Thymus (tissue), 11 donors: ENCODE results near the gene TSPEAR. TPM values are rescaled to one million over a fixed set of nuclear protein-coding genes. Genes with fewer than 3 reads are reported as not detected.
"Not testable (repeated sequence)": the region's sequence is repeated elsewhere in the genome, so short reads cannot be mapped to it uniquely, and the experiment has no call there.

Source experiments
- DNase-seq, 9 donors: peaks; one replicate each; pipeline ENCODE4 v3.0.0-alpha.2; 2013; ENCODE audit warnings: low spot score in 9 of 9, low read depth in 6 of 9, missing footprints in 1 of 9
- H3K27ac ChIP-seq, 2 donors: one replicate each; pipeline ENCODE4 v1.5.1; 2013; ENCODE audit warnings: control low read depth in 1 of 2, low read depth in 1 of 2, low read length in 1 of 2, mild to moderate bottlenecking in 1 of 2, moderate library complexity in 1 of 2
- H3K27me3 ChIP-seq, 2 donors: one replicate each; pipeline ENCODE4 v1.5.1; 2013; ENCODE audit warnings: low read length in 1 of 2; ENCODE audit not compliant: control insufficient read depth in 2 of 2, insufficient read depth in 1 of 2
- H3K36me3 ChIP-seq, 2 donors: one replicate each; pipeline ENCODE4 v1.5.1; 2013; ENCODE audit warnings: low read length in 1 of 2, mild to moderate bottlenecking in 1 of 2, moderate library complexity in 1 of 2; ENCODE audit not compliant: control insufficient read depth in 2 of 2, insufficient read depth in 2 of 2
- H3K4me1 ChIP-seq, 2 donors: one replicate each; pipeline ENCODE4 v1.5.1; 2013; ENCODE audit warnings: low read length in 2 of 2; ENCODE audit not compliant: control insufficient read depth in 2 of 2, insufficient read depth in 2 of 2
- H3K4me3 ChIP-seq, 2 donors: one replicate each; pipeline ENCODE4 v1.5.1; 2013; ENCODE audit warnings: low read length in 2 of 2, control low read depth in 1 of 2, mild to moderate bottlenecking in 1 of 2
- H3K9me3 ChIP-seq, 2 donors: one replicate each; pipeline ENCODE4 v1.5.1; 2013; ENCODE audit warnings: low read length in 1 of 2, mild to moderate bottlenecking in 1 of 2; ENCODE audit not compliant: control insufficient read depth in 2 of 2, insufficient read depth in 1 of 2
- WGBS: extraction: QIAGEN DNeasy Blood & Tissue Kit; methylation state at CpG from one replicate; pipeline ENCODE4 v1.1.7; 2013; 5-methylcytosine and 5-hydroxymethylcytosine counted together
- polyA plus RNA-seq: library from polyadenylated mRNA; stranded (reverse); fragments of 200-250 nt; gene quantifications from one replicate; pipeline ENCODE4 v1.2.3, GENCODE V29; 2013
- total RNA-seq: library from RNA; stranded (reverse); fragments of 120-200 nt; gene quantifications from one replicate; pipeline ENCODE4 v1.2.4, GENCODE V29; 2013
- donor health status: healthy.

TSPEAR gene
- total and polyA plus RNA-seq, 2 donors: 0.07 to 0.38 TPM

GRCh38 chr21:44603109-44603875 is 108.1 kb downstream of the TSPEAR start:
- DNase-seq: no peak
- Histone ChIP-seq H3K27ac (no peak overlapping the region), H3K27me3 (no peaks in the 10 kb centered on the region), H3K36me3 (no peaks in the 10 kb centered on the region), H3K4me3 (no peak overlapping the region), H3K9me3 (peaks cover 0 to 2% of the 10 kb centered on the region in 2 donors), H3K4me1 (no peaks in the 10 kb centered on the region)
- 72% methylated on average over 17 of the region's 17 CpGs for WGBS

DNA sequence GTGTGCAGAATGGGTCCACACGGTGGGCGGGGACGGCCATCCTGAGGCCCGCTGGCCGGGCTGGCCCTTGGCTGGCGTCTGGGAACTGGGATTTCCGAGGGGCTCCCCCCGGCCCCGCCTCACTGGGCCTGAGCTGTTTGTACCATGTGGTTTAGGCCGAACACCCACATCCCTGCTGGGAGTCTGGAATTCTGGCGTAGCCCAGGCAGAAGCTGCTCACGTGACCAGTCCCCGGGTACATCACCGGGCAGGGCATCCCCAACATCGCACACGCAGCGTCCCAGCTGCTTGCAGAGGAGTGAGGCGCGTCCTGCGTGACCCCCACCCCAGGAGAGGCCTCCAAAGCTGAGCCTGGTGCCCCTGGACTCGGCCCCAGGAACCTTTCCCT is 108.9 kb downstream of the TSPEAR start:
- WGBS: 88% methylated on average over 21 of the region's 21 CpGs
- Histone ChIP-seq H3K9me3 (peaks cover 0 to 2% of the 10 kb centered on the region in 2 donors), H3K4me1 (no peaks in the 10 kb centered on the region), H3K4me3 (no peak overlapping the region), H3K27me3 (no peaks in the 10 kb centered on the region), H3K36me3 (no peaks in the 10 kb centered on the region), H3K27ac (no peak overlapping the region)
- DNase-seq: no peak

DNA sequence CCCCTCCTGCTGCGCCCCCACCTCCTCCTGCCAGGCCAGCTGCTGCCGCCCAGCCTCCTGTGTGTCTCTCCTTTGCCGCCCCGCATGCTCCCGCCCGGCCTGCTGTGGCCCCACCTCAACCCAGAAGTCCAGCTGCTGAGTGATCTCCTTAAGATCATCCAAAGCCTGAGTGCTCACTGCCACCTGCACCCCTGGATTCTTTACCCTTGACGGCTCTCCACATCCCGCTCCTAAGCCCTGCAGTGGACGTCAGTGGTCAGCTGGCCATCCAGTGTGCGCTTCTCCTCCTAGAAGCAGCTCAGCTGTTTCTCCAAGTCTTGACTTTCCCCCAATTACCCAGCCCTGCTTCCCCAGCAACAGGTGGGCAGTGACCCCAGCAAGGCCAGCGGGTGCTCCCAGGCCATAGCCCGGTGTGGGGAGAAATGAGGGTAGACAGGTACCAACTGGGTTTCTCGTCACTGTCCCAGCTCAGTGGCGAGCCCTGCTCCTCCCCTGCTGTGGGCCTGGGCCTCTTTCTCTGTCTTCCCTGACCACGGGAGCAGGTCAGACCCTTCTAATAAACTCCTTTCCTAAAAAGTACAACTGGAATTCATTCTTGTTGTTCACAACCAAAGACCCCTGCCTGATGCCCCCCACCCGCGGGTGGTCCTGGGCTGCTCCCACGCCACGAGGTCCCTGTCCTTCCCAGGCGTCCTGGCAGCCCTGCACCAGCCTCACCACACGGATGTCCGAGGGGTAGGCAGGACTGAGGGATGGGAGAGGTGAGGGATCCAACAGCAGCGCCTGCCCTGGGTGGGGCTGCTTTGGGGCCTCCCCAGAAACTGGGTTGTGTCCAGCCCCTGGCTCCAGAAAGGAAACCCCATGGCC is 109.5 kb downstream of the TSPEAR start:
- no peaks in the 10 kb centered on the region for H3K36me3 ChIP-seq
- H3K27ac ChIP-seq: no peak overlapping the region
- WGBS: 85% methylated on average over 23 of the region's 23 CpGs
- no peak for DNase-seq
- H3K9me3 ChIP-seq: peaks cover 0 to 2% of the 10 kb centered on the region in 2 donors
- no peaks in the 10 kb centered on the region for H3K27me3 ChIP-seq
- H3K4me1 ChIP-seq: no peaks in the 10 kb centered on the region
- no peak overlapping the region for H3K4me3 ChIP-seq

DNA sequence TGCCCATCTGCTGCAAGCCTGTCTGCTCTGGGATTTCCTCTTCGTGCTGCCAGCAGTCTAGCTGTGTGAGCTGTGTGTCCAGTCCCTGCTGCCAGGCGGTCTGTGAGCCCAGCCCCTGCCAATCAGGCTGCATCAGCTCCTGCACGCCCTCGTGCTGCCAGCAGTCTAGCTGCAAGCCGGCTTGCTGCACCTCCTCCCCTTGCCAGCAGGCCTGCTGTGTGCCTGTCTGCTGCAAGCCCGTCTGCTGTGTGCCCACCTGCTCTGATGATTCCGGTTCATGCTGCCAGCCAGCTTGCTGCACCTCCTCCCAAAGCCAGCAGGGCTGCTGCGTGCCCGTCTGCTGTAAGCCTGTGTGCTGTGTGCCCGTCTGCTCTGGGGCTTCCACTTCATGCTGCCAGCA is 110.3 kb downstream of the TSPEAR start:
- H3K4me3 ChIP-seq, H3K36me3 ChIP-seq, H3K9me3 ChIP-seq, DNase-seq, H3K4me1 ChIP-seq, H3K27ac ChIP-seq, H3K27me3 ChIP-seq: not testable (repeated sequence)
- WGBS: 82% methylated on average over 10 of the region's 10 CpGs

GRCh38 chr21:44600118-44600978 is 111.0 kb downstream of the TSPEAR start, which contains the start of gene KRTAP10-7:
TSS of gene KRTAP10-7 (plus strand) at chr21:44600597. CDS start at chr21:44600622, 25 bp downstream.
- not testable (repeated sequence) for DNase-seq, H3K27me3 ChIP-seq

GRCh38 chr21:44599264-44600029 is 111.9 kb downstream of the TSPEAR start:
- no peak overlapping the region for H3K4me3 ChIP-seq
- 92% methylated on average over 8 of the region's 8 CpGs for whole genome bisulfite sequencing
- H3K27me3 ChIP-seq: no peaks in the 10 kb centered on the region
- no peak overlapping the region for H3K27ac ChIP-seq
- H3K4me1 ChIP-seq: no peaks in the 10 kb centered on the region
- no peak for DNase-seq
- H3K36me3 ChIP-seq: no peaks in the 10 kb centered on the region
- peaks cover 0 to 2% of the 10 kb centered on the region in 2 donors for H3K9me3 ChIP-seq

More at GRCh38 chr21:44600118-44600978, 111.0 kb downstream of the TSPEAR start, which contains the start of gene KRTAP10-7:
- not testable (repeated sequence) for H3K9me3 ChIP-seq, H3K4me3 ChIP-seq, H3K4me1 ChIP-seq, H3K27ac ChIP-seq, H3K36me3 ChIP-seq
- 86% methylated on average over 23 of the region's 23 CpGs for WGBS

DNA sequence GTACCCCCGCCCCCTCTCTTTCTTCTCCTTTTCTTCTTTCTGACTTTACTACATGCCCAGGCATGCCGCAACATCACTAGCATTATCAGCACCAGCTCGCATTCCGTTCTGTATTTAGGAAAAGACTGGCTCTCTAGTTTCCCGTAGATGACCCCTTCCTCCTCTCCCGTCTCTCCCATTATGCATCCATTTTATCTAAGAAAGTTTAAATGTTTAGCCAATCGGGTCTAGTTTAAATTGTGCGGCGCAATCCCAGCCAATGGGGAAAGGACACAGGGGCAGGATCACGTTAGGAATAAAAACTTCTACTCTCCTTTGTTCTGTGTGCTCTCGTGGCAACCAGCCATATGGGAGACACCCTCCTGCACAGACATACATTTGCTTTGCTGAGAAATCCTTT is 113.3 kb downstream of the TSPEAR start:
- 86% methylated on average over 11 of the region's 11 CpGs for WGBS

GRCh38 chr21:44596068-44596725 is 115.2 kb downstream of the TSPEAR start:
- Histone ChIP-seq H3K4me1 (peaks cover 0 to 2% of the 10 kb centered on the region in 2 donors), H3K27ac (no peak overlapping the region), H3K36me3 (no peaks in the 10 kb centered on the region), H3K27me3 (peaks cover 0 to 6% of the 10 kb centered on the region in 2 donors), H3K4me3 (no peak overlapping the region), H3K9me3 (no peaks in the 10 kb centered on the region)
- no peak for DNase-seq
- WGBS: 88% methylated on average over 9 of the region's 9 CpGs

More for the DNA sequence above, 113.3 kb downstream of the TSPEAR start:
- Histone ChIP-seq H3K27ac (no peak overlapping the region), H3K9me3 (no peaks in the 10 kb centered on the region), H3K4me1 (peaks cover 0 to 2% of the 10 kb centered on the region in 2 donors), H3K27me3 (peaks cover 0 to under 1% of the 10 kb centered on the region in 2 donors), H3K4me3 (no peak overlapping the region), H3K36me3 (no peaks in the 10 kb centered on the region)
- no peak for DNase-seq
